D721Med (cell line): ENCODE data around the gene PHF14.
"Not testable (repeated sequence)": the region's sequence is repeated elsewhere in the genome, so short reads cannot be mapped to it uniquely, and the experiment has no call there.

Experiments
- DNase-seq: peaks from one replicate; pipeline ENCODE4 v3.0.0; 2011; ENCODE audit warnings: low spot score; ENCODE audit not compliant: insufficient read length
- FAIRE-seq: peaks from 2 replicates; lab custom pipeline; 2011; peaks lifted over from hg19 to GRCh38; lab: Jason Lieb, UNC
- TF ChIP-seq, protein P1 (sequence below): IDR thresholded peaks from 2 replicates; pipeline ENCODE4 v1.5.1; 2012; ENCODE audit warnings: mild to moderate bottlenecking, control low read depth; ENCODE audit not compliant: insufficient read depth; ENCODE audit errors: missing control alignments

Gene PHF14

DNA sequence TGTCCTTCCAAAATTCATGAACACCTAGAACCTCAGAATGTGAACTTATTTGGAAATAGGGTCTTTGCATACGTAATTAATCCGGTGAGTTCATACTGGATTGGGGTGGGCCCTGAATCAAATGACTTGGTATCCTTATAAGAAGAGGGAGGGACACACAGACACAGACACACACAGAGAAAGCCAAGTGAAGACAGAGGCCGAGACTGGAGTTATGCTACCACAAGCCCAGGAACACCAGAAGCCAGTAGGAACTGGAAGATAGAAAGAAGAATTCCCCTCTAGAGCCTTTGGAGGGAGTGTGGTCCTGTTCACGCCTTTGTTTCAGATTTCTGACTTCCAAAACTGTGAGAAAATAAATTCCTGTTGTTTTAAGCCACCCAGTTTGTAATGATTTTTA, 17.1 kb upstream of the PHF14 start:
- FAIRE-seq = no peak
- TF ChIP-seq, protein P1, sequence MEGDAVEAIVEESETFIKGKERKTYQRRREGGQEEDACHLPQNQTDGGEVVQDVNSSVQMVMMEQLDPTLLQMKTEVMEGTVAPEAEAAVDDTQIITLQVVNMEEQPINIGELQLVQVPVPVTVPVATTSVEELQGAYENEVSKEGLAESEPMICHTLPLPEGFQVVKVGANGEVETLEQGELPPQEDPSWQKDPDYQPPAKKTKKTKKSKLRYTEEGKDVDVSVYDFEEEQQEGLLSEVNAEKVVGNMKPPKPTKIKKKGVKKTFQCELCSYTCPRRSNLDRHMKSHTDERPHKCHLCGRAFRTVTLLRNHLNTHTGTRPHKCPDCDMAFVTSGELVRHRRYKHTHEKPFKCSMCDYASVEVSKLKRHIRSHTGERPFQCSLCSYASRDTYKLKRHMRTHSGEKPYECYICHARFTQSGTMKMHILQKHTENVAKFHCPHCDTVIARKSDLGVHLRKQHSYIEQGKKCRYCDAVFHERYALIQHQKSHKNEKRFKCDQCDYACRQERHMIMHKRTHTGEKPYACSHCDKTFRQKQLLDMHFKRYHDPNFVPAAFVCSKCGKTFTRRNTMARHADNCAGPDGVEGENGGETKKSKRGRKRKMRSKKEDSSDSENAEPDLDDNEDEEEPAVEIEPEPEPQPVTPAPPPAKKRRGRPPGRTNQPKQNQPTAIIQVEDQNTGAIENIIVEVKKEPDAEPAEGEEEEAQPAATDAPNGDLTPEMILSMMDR = no peak
- DNase-seq = no peak

DNA sequence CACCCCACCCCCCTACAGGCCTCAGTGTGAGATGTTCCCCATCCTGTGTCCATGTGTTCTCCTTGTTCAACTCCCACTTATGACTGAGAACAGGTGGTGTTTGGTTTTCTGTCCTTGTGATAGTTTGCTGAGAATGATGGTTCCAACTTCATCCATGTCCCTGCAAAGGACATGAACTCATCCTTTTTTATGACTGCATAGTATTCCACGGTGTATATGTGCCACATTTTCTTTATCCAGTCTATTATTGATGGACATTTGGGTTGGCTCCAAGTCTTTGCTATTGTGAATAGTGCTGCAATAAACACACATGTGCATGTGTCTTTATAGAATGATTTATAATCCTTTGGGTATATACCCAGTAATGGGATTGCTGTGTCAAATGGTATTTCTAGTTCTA, 13.4 kb upstream of the PHF14 start:
- not testable (repeated sequence) for DNase-seq, FAIRE-seq

DNA sequence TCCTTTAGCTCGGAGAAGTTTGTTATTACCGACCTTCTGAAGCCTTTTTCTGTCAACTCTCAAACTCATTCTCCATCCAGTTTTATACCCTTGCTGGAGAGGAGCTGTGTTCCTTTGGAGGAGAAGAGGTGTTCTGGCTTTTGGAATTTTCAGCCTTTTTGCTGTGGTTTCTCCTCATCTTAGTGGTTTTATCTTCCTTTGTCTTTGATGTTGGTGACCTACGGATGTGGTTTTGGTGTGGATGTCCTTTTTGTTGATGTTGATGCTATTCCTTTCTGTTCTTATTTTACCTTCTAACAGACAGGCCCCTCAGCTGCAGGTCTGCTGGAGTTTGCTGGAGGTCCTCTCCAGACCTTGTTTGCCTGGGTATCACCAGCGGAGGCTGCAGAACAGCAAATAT, 8.7 kb upstream of the PHF14 start:
- DNase-seq, FAIRE-seq: not testable (repeated sequence)

DNA sequence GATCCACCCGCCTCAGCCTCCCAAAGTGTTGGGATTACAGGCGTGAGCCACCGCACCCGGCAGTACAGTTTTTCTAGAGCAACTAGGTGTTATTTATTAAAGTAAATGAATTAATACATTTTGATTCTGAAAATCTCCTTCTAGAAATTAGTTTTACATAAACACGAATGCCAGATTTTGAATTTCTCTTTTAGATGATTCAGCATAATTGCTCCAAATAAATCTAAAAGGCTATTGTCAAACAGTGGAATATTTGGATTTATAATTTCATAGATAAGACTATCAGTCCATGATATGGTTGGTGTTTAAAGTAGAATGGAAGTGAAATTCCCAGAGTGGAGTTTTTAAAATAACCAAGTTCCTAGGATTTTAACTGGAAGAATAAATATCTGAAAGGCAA, 1.5 kb upstream of the PHF14 start:
- no peak for DNase-seq
- FAIRE-seq = no peak
- TF ChIP-seq, protein P1 = no peak

DNA sequence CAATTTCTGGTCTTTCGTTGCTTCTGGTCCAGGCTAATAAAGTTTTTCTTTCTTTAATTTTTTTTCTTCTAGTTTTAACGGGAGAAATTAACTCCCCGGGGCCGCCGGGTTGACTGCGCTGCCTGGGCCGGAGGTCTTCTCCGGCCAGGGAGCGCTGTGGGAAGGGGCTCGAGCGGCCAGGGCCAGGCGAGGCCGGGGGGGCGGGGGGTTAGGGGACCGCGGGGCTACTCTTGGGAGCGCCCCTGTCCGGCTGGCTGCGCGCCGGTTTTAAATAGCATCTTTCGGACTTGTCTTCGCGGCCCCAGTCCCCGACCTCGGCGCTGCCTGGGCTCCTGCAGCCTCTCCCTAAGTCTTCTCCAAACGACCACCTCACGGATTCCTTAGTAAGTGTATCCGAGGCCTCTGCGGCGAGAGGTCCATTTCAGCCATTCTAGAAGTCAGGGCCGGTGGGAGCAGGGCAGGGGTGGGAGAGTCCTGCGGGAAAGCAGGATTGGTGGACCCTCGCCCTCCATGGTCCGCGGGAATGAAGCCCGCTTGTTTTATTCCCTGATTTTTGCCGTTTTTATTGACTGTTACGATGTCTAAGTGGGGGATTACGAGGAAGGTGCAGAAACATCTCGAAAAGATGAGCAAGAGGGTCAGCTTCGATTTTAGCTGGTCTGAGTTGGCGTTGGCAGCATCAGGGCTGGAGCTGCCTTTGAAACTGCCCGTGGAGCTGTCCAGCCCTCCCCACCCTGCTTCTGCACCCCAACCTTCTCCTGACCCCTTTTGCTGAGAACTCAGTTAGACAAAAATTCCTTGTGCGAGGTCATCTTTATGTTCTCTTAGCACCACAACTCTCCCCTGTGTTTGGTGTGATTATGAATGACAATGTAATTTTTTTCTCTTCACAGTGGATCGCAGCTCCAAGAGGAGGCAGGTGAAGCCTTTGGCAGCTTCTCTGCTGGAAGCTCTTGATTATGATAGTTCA, 555 bp downstream of the PHF14 start:
- TF ChIP-seq, protein P1 = no peak
- no peak for DNase-seq
- FAIRE-seq = no peak

DNA sequence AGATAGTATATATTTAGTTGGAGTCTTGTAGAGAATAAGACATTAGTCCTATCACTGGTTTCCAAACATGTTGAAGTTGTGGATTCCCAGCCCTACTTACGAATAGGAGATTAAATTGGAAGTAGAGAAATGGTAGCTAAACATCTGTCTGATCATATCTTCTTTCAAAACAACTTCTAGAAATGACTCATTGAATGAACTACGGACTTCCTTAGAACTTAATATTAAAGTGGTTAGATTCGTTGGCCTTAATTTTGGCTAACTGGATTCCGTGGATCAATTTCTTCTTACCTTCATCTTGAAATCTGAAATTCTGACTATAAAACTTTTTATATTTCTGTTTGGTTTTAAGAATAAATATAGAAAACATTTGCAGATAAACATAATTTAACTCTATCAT, 3.4 kb downstream of the PHF14 start:
- TF ChIP-seq, protein P1 = no peak
- FAIRE-seq (no peak), DNase-seq (no peak)

DNA sequence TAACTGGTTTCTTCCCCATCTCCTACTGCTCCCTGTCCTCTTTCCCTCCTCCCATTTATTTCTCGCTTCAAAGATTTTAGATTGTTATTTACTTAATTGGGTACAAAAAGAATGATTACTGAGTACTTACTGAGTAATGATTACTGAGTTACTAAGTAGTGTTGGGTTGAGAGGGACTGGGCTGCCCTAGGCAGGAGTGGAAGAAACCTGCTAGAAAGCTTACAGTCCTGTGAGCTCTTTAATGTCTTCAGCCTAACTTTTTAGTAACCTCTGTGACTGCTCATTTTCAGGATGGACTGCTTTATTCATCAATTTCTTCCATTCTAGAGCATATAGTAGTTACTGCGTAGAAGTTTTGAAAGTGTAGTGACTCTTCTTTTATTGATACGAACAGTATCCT, 7.6 kb downstream of the PHF14 start:
- no peak for DNase-seq
- TF ChIP-seq, protein P1 = no peak
- no peak for FAIRE-seq

DNA sequence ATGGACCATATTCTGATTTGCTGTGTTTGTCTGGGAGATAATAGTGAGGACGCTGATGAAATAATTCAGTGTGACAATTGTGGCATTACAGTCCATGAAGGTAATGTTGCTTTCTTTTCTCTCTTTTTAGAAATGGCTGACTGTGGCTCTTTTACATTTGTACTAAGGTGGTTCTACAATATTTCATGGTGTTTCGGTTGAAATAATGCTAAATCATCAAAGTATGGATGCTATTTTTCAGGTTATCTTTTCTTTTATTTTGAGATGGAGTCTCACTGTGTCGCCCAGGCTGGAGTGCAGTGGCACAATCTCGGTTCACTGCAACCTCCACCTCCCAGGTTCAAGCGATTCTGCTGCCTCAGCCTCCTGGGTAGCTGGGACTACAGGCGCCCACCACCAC, 17.1 kb downstream of the PHF14 start:
- DNase-seq, FAIRE-seq: not testable (repeated sequence)

DNA sequence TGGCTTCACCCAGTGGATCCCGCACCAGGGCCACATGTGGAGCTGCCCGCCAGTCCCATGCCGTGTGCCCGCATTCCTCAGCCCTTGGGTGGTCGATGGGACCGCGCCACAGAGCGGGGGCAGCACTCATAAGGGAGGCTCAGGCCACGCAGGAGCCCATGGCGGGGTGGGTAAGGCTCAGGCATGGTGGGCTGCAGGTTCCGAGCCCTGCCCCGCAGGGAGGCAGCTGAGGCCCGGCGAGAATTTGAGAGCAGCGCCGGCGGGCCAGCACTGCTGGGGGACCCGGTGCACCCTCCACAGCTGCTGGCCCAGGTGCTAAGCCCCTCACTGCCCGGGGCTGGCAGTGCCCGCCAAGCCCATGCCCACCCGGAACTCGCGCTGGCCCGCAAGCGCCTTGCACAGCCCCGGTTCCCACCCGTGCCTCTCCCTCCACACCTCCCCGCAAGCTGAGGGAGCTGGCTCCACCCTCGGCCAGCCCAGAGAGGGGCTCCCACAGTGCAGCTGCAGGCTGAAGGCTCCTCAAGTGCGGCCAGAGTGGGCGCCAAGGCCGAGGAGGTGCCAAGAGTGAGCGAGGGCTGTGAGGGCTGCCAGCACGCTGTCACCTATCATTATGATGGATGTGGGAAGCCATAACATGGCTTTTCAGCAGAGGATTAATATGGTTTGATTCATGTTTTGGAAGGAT, 22.0 kb downstream of the PHF14 start:
- not testable (repeated sequence) for DNase-seq, FAIRE-seq
